TTC549 (cell line): Measurements from ENCODE around the gene ZBTB32.

Source experiments
- FAIRE-seq: peaks from 2 replicates; lab custom pipeline; 2012; peaks lifted over from hg19 to GRCh38; lab: Jason Lieb, UNC

The ZBTB32 gene

GRCh38 chr19:35696835-35697234, 7.5 kb upstream of the ZBTB32 start:
- no peak for FAIRE-seq

GRCh38 chr19:35702223-35703012, 1.9 kb upstream of the ZBTB32 start:
- peak; percentile 93 for FAIRE-seq

GRCh38 chr19:35703343-35703742, 1.0 kb upstream of the ZBTB32 start:
- no peak for FAIRE-seq

- FAIRE-seq, result no peak
Observed at GRCh38 chr19:35708391-35708790, 4.0 kb downstream of the ZBTB32 start.

GRCh38 chr19:35710784-35711723, 6.7 kb downstream of the ZBTB32 start:
- FAIRE-seq, result no peak

- no peak for FAIRE-seq
Observed at GRCh38 chr19:35712567-35713505, 8.5 kb downstream of the ZBTB32 start.

- FAIRE-seq, result no peak
Observed at GRCh38 chr19:35713506-35713850, 9.1 kb downstream of the ZBTB32 start.

- FAIRE-seq, result no peak
Observed at GRCh38 chr19:35713904-35714495, 9.6 kb downstream of the ZBTB32 start.

GRCh38 chr19:35714601-35715354, 10.4 kb downstream of the ZBTB32 start:
- FAIRE-seq, result no peak

GRCh38 chr19:35715355-35715809, 11.0 kb downstream of the ZBTB32 start:
- no peak for FAIRE-seq

- no peak for FAIRE-seq
Observed at GRCh38 chr19:35715981-35716800, 11.8 kb downstream of the ZBTB32 start.

- FAIRE-seq, result no peak
Observed at GRCh38 chr19:35716801-35717664, 12.7 kb downstream of the ZBTB32 start.

- no peak for FAIRE-seq
Observed at GRCh38 chr19:35717665-35718344, 13.4 kb downstream of the ZBTB32 start, which contains the start of gene KMT2B. KMT2B (plus strand) TSS chr19:35718003; CDS start chr19:35718019, 16 bp downstream.

- no peak for FAIRE-seq
Observed at GRCh38 chr19:35718345-35719041, 14.1 kb downstream of the ZBTB32 start.

GRCh38 chr19:35719402-35720162, 15.2 kb downstream of the ZBTB32 start:
- no peak for FAIRE-seq

GRCh38 chr19:35720163-35720524, 15.8 kb downstream of the ZBTB32 start:
- FAIRE-seq, result no peak

GRCh38 chr19:35720648-35721047, 16.3 kb downstream of the ZBTB32 start:
- FAIRE-seq, result no peak
